Fibroblast of lung (primary cell): ENCODE results near the gene C1orf210. TPM values are rescaled to one million over a fixed set of nuclear protein-coding genes. Genes with fewer than 3 reads are reported as not detected.

Experiments used
- DNase-seq, 2 donors: peaks; one replicate each; pipeline versions ENCODE4 v3.0.0 to v3.0.0-alpha.2; 2010; ENCODE audit warnings: low read depth in 2 of 2
- H2AFZ ChIP-seq: 2 replicates; pipeline ENCODE4 v1.5.1; 2012; ENCODE audit warnings: low read length, control low read depth, inconsistent platforms
- H3K27ac ChIP-seq: 2 replicates; pipeline ENCODE4 v1.5.1; 2011; ENCODE audit warnings: low read length, control low read depth; ENCODE audit not compliant: insufficient read depth
- H3K27me3 ChIP-seq: 2 replicates; pipeline ENCODE4 v1.5.1; 2011; ENCODE audit warnings: mild to moderate bottlenecking, low read length; ENCODE audit not compliant: control insufficient read depth, insufficient read depth
- H3K36me3 ChIP-seq: 2 replicates; pipeline ENCODE4 v1.5.1; 2011; ENCODE audit warnings: low read length; ENCODE audit not compliant: control insufficient read depth, insufficient read depth
- H3K4me1 ChIP-seq: 2 replicates; pipeline ENCODE4 v1.5.1; 2011; ENCODE audit warnings: low read length; ENCODE audit not compliant: control insufficient read depth, insufficient read depth; ENCODE audit errors: extremely low read depth
- H3K4me2 ChIP-seq: 2 replicates; pipeline ENCODE4 v1.5.1; 2011; ENCODE audit warnings: low read length, control low read depth; ENCODE audit not compliant: insufficient read depth; ENCODE audit errors: extremely low read depth
- H3K4me3 ChIP-seq, 4 experiments: fragments of 200-600 bp in 1 of 4; sonication (generic) in 1 of 4; replicated peaks in 1 of 4; 2 replicates each; pipeline ENCODE4 v1.5.1; 2011 to 2016; ENCODE audit warnings: low read length in 4 of 4, low read depth in 3 of 4, mild to moderate bottlenecking in 3 of 4, control low read depth in 2 of 4, inconsistent platforms in 1 of 4, mixed read lengths in 1 of 4; ENCODE audit not compliant: insufficient read depth in 1 of 4; ENCODE audit errors: control extremely low read depth in 1 of 4
- H3K79me2 ChIP-seq: 2 replicates; pipeline ENCODE4 v1.5.1; 2012; ENCODE audit warnings: mild to moderate bottlenecking, low read length, inconsistent platforms; ENCODE audit not compliant: control insufficient read depth, insufficient read depth
- H3K9ac ChIP-seq: 2 replicates; pipeline ENCODE4 v1.5.1; 2011; ENCODE audit warnings: mild to moderate bottlenecking, low read length, control low read depth; ENCODE audit not compliant: insufficient read depth
- H3K9me3 ChIP-seq: 2 replicates; pipeline ENCODE4 v1.5.1; 2012; ENCODE audit warnings: low read depth, low read length; ENCODE audit not compliant: control insufficient read depth, insufficient read depth
- H4K20me1 ChIP-seq: 2 replicates; pipeline ENCODE4 v1.5.1; 2011; ENCODE audit warnings: low read length; ENCODE audit not compliant: control insufficient read depth, insufficient read depth; ENCODE audit errors: extremely low read depth
- EZH2 ChIP-seq: IDR thresholded peaks from 2 replicates; pipeline ENCODE4 v1.5.1; 2012; ENCODE audit warnings: low read length, control low read depth, mild to moderate bottlenecking; ENCODE audit errors: missing control alignments
- polyA minus RNA-seq: library from RNA; depleted of rRNA, polyadenylated mRNA; stranded (reverse); fragments of >200 nt; gene quantifications from 2 replicates; pipeline ENCODE4 v1.2.3, GENCODE V29; 2011; ENCODE audit warnings: low replicate concordance
- polyA plus RNA-seq, 2 donors: library from polyadenylated mRNA; depleted of rRNA in 1 of 2; stranded (reverse) in 1 of 2; unstranded in 1 of 2; fragments of >200 nt; gene quantifications; 2 replicates each; pipeline ENCODE4 v1.2.1, GENCODE V29; 2011 to 2012; ENCODE audit warnings: missing spikeins in 1 of 2
- total RNA-seq: library from RNA; depleted of rRNA; stranded (reverse); fragments of >200 nt; gene quantifications from 2 replicates; pipeline ENCODE4 v1.2.1, GENCODE V29; 2014
- TF ChIP-seq, protein P1 (sequence below), 2 donors: IDR thresholded peaks in 1 of 2; conservative IDR thresholded peaks in 1 of 2; 1 replicate in 1 of 2; 2 replicates in 1 of 2; pipeline ENCODE4 v1.5.1; 2011 to 2012; ENCODE audit warnings: low read length in 2 of 2, control low read depth in 1 of 2, inconsistent platforms in 1 of 2, low read depth in 1 of 2, mild to moderate bottlenecking in 1 of 2

C1orf210 gene
- total RNA-seq = not detected in 2 replicates
- not detected in 2 replicates for polyA plus RNA-seq
- polyA plus RNA-seq (2012) = not detected in 2 replicates
- not detected in 2 replicates for polyA minus RNA-seq

DNA sequence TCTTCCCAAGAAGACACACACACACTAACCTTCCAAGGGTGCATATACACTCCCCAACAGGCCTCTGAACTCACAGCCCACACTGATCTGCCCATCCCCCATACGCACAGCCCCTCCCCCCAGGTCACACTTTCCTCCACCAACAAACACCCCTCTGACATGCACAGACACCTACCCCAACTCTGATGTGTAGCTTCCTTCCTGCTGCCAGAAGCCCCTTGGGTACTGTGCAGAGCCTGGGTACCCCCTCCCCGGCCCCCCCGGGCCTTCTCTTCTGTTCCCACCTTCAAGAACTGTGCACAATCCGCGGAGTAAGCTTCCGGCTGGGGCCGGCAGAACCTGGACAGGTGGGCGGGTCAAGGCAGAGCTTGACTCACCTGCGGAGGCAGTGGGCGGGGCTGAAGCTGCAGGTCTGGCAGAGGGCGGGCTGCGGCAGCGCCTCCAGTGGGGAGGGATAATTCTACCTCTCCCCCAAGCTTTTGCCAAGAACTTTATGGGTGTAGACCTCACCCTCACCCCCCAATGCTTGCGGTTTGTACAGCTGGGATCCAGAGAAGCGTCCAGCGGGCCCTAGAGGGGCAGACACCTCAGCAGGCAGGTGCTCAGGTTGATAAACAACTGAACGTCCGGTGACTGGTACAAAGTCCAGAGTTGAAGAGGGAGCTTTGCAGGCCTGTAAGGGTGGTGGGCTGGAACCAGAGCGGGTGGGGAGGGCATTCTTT lies at the start of gene C1orf210:
C1orf210 (minus strand) TSS at position 313 of the 722 bp plus-strand sequence. CDS start 2,311 bp downstream, outside the sequence.
- peaks cover 12% of the 10 kb centered on the region for H3K27me3 ChIP-seq
- H4K20me1 ChIP-seq = no peaks in the 10 kb centered on the region
- no peak within 1 kb of the TSS for H3K4me2 ChIP-seq
- H3K9me3 ChIP-seq = no peaks in the 10 kb centered on the region
- no peak within 1 kb of the TSS for H3K9ac ChIP-seq
- no peaks in the 10 kb centered on the region for H3K4me1 ChIP-seq
- H3K36me3 ChIP-seq = no peaks in the 10 kb centered on the region
- no peak within 1 kb of the TSS for H2AFZ ChIP-seq
- no peak within 1 kb of the TSS for H3K27ac ChIP-seq
- no peak for DNase-seq
- TF ChIP-seq, protein P1, sequence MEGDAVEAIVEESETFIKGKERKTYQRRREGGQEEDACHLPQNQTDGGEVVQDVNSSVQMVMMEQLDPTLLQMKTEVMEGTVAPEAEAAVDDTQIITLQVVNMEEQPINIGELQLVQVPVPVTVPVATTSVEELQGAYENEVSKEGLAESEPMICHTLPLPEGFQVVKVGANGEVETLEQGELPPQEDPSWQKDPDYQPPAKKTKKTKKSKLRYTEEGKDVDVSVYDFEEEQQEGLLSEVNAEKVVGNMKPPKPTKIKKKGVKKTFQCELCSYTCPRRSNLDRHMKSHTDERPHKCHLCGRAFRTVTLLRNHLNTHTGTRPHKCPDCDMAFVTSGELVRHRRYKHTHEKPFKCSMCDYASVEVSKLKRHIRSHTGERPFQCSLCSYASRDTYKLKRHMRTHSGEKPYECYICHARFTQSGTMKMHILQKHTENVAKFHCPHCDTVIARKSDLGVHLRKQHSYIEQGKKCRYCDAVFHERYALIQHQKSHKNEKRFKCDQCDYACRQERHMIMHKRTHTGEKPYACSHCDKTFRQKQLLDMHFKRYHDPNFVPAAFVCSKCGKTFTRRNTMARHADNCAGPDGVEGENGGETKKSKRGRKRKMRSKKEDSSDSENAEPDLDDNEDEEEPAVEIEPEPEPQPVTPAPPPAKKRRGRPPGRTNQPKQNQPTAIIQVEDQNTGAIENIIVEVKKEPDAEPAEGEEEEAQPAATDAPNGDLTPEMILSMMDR (conservative IDR thresholded peaks at IDR 0.05 in 1 of 2, IDR thresholded peaks at IDR 0.05 in 1 of 2; ENCODE audit: low read depth in 1 of 2, low read length in 2 of 2) = no peak
- no peak for TF ChIP-seq EZH2
- no peaks in the 10 kb centered on the region for H3K79me2 ChIP-seq
- no peak within 1 kb of the TSS for H3K4me3 ChIP-seq

DNA sequence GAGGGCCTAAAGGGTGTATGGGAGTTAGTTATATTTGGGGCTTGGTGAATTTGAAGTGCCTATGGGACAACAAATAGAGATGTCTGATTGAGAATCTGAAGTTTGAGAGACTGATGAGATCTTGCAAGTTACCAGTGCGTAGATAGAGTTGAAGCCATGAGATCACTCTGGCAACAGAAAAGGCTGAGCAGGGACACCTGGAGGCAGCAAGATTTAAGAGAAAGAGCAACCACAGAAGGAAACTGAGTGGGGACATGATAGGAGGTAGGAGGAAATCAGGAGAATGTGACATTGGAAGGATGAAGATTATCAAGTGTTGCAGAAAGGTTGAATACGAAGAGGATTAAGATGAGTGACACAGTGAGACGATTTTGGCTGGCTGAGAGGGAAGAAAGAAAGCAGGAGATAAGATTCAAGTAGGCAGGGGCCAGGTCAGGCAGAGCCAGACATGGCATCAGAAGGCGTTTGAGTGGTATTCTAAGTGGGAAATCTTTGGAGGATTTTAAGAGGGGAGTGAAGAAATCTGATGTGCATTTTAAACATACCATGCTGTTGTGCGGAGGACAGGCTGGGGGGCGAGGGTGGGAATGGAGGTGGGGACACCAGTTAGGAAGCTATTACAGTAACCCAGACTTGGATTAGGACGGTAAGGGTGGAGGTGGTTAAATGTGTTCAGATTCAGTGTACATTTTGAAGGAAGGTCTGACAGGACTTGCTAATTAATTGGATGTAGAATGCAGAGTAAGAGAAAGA lies 49.2 kb upstream of the C1orf210 start:
- no peak for TF ChIP-seq EZH2
- TF ChIP-seq, protein P1 (conservative IDR thresholded peaks at IDR 0.05 in 1 of 2, IDR thresholded peaks at IDR 0.05 in 1 of 2; ENCODE audit: low read depth in 1 of 2, low read length in 2 of 2) = no peak
- Histone ChIP-seq H3K4me1 (no peaks in the 10 kb centered on the region), H3K36me3 (no peaks in the 10 kb centered on the region), H3K4me2 (no peak overlapping the region), H3K4me3 (no peak overlapping the region), H4K20me1 (no peaks in the 10 kb centered on the region), H3K79me2 (no peaks in the 10 kb centered on the region), H2AFZ (no peak overlapping the region), H3K9me3 (no peaks in the 10 kb centered on the region), H3K27ac (no peak overlapping the region), H3K9ac (no peak overlapping the region), H3K27me3 (peaks cover under 1% of the 10 kb centered on the region)
- no peak for DNase-seq

DNA sequence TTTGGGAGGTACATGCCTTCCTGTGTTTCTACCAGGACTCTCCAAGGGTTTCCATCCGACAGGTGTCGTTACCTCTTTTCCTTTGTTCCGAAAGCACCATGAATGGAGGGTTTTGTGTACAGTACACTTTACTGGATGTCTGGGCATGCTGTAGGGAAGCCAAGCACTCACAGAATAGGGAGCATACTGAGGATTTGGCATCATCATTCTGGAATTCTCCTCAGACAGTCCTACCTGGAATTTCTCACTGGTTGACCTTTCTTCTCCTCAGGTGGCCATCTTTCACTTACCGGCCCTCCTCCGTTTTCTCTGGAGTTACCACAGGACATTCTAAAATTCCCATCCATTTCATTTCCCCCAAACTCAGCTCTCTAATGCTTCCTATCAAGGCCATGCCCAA lies 46.3 kb upstream of the C1orf210 start:
- Histone ChIP-seq H4K20me1 (no peaks in the 10 kb centered on the region), H3K4me1 (no peaks in the 10 kb centered on the region), H3K27ac (no peak overlapping the region), H3K9ac (no peak overlapping the region), H2AFZ (no peak overlapping the region), H3K4me2 (no peak overlapping the region), H3K4me3 (no peak overlapping the region), H3K36me3 (no peaks in the 10 kb centered on the region), H3K79me2 (no peaks in the 10 kb centered on the region), H3K27me3 (no peaks in the 10 kb centered on the region), H3K9me3 (no peaks in the 10 kb centered on the region)
- DNase-seq = no peak
- TF ChIP-seq, protein P1 (conservative IDR thresholded peaks at IDR 0.05 in 1 of 2, IDR thresholded peaks at IDR 0.05 in 1 of 2; ENCODE audit: low read depth in 1 of 2, low read length in 2 of 2) = no peak
- no peak for TF ChIP-seq EZH2
